BJ (cell line): ENCODE measurements around the gene CASP6. TPM values are rescaled to one million over a fixed set of nuclear protein-coding genes. Genes with fewer than 3 reads are reported as not detected.

Experiments
- CTCF ChIA-PET: fragments of 350-600 bp; formaldehyde crosslinking; extraction: SDS; loops from one replicate; lab custom pipeline; 2021; ENCODE audit warnings: antibody characterized with exemption, inconsistent platforms; lab: Yijun Ruan, JAX
- POLR2A ChIA-PET: fragments of 300-600 bp; sonication (Branson Sonifier 250); formaldehyde crosslinking; extraction: SDS; loops from one replicate; lab custom pipeline; 2021; ENCODE audit warnings: antibody characterized with exemption; lab: Charles Lee
- DNase-seq: peaks from one replicate; pipeline ENCODE4 v3.0.0-alpha.2; 2011; ENCODE audit warnings: low read depth
- H3K27me3 ChIP-seq: 2 replicates; pipeline ENCODE4 v1.6.0; 2011; ENCODE audit warnings: low read length; ENCODE audit not compliant: control insufficient read depth, insufficient read depth
- H3K36me3 ChIP-seq: 2 replicates; pipeline ENCODE4 v1.5.1; 2011; ENCODE audit warnings: low read length; ENCODE audit not compliant: control insufficient read depth, insufficient read depth
- H3K4me3 ChIP-seq: 2 replicates; pipeline ENCODE4 v1.5.1; 2011; ENCODE audit warnings: low read depth, mild to moderate bottlenecking, control low read depth, low read length
- CTCF ChIP-seq: IDR thresholded peaks from 2 replicates; pipeline ENCODE4 v1.5.1; 2011; ENCODE audit warnings: low read depth, mild to moderate bottlenecking, control low read depth, inconsistent platforms, low read length, moderate library complexity; ENCODE audit not compliant: insufficient read depth
- polyA minus RNA-seq: library from RNA; depleted of rRNA, polyadenylated mRNA; stranded (reverse); fragments of >200 nt; gene quantifications from 2 replicates; pipeline ENCODE4 v1.2.3, GENCODE V29; 2011; rRNA and poly(A)+ RNA removed
- polyA plus RNA-seq: library from polyadenylated mRNA; depleted of rRNA; stranded (reverse); fragments of >200 nt; gene quantifications from 2 replicates; pipeline ENCODE4 v1.2.3, GENCODE V29; 2011; rRNA removed

The CASP6 gene
- polyA plus RNA-seq (17.0 and 31.6 TPM in 2 replicates), polyA minus RNA-seq (7.2 and 14.5 TPM in 2 replicates)

- no peak for DNase-seq
- H3K27me3 ChIP-seq, result no peaks in the 10 kb centered on the region
- H3K36me3 ChIP-seq, result no peaks in the 10 kb centered on the region
- POLR2A ChIA-PET, result interaction anchor here (0.6 kb wide), 1 partner anchor 59 kb away, joined by 7 read pairs; no protein-coding TSS in a partner anchor
- TF ChIP-seq CTCF, result peak; percentile 75
- CTCF ChIA-PET, result interaction anchor here (0.6 to 1.6 kb wide), 10 partner anchors 9 to 1027 kb away, joined by 3 to 7 read pairs (median 3); partner anchors contain the start of gene PLA2G12A
- peak within 1 kb of the TSS; percentile 91 for H3K4me3 ChIP-seq
Observed at GRCh38 chr4:109702950-109703663, at the start of gene CASP6. CASP6 (minus strand) TSS chr4:109703445; CDS start chr4:109703395, 50 bp downstream.

GRCh38 chr4:109752525-109752924 is 49.3 kb upstream of the CASP6 start:
- no peak for TF ChIP-seq CTCF
- Histone ChIP-seq H3K36me3 (no peaks in the 10 kb centered on the region), H3K27me3 (no peaks in the 10 kb centered on the region; the same call in 1 of the 2 replicates), H3K4me3 (no peak overlapping the region)
- ChIA-PET POLR2A (no interaction called here), CTCF (interaction anchor here (0.7 kb wide), 1 partner anchor 22 kb away, joined by 3 read pairs; no protein-coding TSS in a partner anchor)
- no peak for DNase-seq

GRCh38 chr4:109751852-109752251 is 48.6 kb upstream of the CASP6 start:
- no peaks in the 10 kb centered on the region for H3K36me3 ChIP-seq
- no peaks in the 10 kb centered on the region; the same call in 1 of the 2 replicates for H3K27me3 ChIP-seq
- no peak for TF ChIP-seq CTCF
- DNase-seq, result no peak
- CTCF ChIA-PET, result interaction anchor here (0.7 kb wide), 1 partner anchor 21 kb away, joined by 3 read pairs; no protein-coding TSS in a partner anchor
- H3K4me3 ChIP-seq, result no peak overlapping the region
- POLR2A ChIA-PET, result no interaction called here

GRCh38 chr4:109750652-109751244 is 47.5 kb upstream of the CASP6 start:
- ChIA-PET POLR2A (no interaction called here), CTCF (no interaction called here)
- Histone ChIP-seq H3K36me3 (no peaks in the 10 kb centered on the region), H3K27me3 (peaks cover 2% of the 10 kb centered on the region; the same call in 1 of the 2 replicates), H3K4me3 (no peak overlapping the region)
- no peak for DNase-seq
- no peak for TF ChIP-seq CTCF

- ChIA-PET POLR2A (no interaction called here), CTCF (no interaction called here)
- no peak for TF ChIP-seq CTCF
- Histone ChIP-seq H3K27me3 (peaks cover 2% of the 10 kb centered on the region; the same call in 1 of the 2 replicates), H3K36me3 (no peaks in the 10 kb centered on the region), H3K4me3 (no peak overlapping the region)
- no peak for DNase-seq
Observed at GRCh38 chr4:109749388-109750082, 46.3 kb upstream of the CASP6 start.
